CD4-positive, alpha-beta T cell treated with Interleukin-6 for 4 hours (primary cell): ENCODE data around the gene DLGAP3.
"Not testable (repeated sequence)": the region's sequence is repeated elsewhere in the genome, so short reads cannot be mapped to it uniquely, and the experiment has no call there.

Source experiments
- DNase-seq: peaks from one replicate; pipeline ENCODE4 v3.0.0-alpha.2; 2020; ENCODE audit warnings: mixed read lengths

The DLGAP3 gene

GRCh38 chr1:34929497-34929852, at the start of gene DLGAP3:
Gene DLGAP3, minus strand, starts transcription at chr1:34929650. Its CDS starts 24,267 bp downstream, at chr1:34905383.
- peak; percentile 23 for DNase-seq

- DNase-seq = no peak
These were observed 49.5 kb upstream of the DLGAP3 start for GRCh38 chr1:34978921-34979320.

GRCh38 chr1:34977858-34978257, 48.4 kb upstream of the DLGAP3 start:
- DNase-seq = no peak

GRCh38 chr1:34977210-34977471, 47.7 kb upstream of the DLGAP3 start:
- DNase-seq = no peak

GRCh38 chr1:34976384-34977209, 47.1 kb upstream of the DLGAP3 start:
- no peak for DNase-seq

GRCh38 chr1:34975771-34976170, 46.3 kb upstream of the DLGAP3 start:
- DNase-seq = no peak

- no peak for DNase-seq
These were observed 45.9 kb upstream of the DLGAP3 start for GRCh38 chr1:34975338-34975737.

GRCh38 chr1:34974626-34975025, 45.2 kb upstream of the DLGAP3 start:
- no peak for DNase-seq

- DNase-seq = no peak
These were observed 43.9 kb upstream of the DLGAP3 start for GRCh38 chr1:34973326-34973725.

GRCh38 chr1:34970829-34971228, 41.4 kb upstream of the DLGAP3 start:
- no peak for DNase-seq

GRCh38 chr1:34970220-34970735, 40.8 kb upstream of the DLGAP3 start:
- DNase-seq = no peak

GRCh38 chr1:34968297-34968696, 38.8 kb upstream of the DLGAP3 start:
- not testable (repeated sequence) for DNase-seq

GRCh38 chr1:34967672-34968071, 38.2 kb upstream of the DLGAP3 start:
- not testable (repeated sequence) for DNase-seq

- no peak for DNase-seq
These were observed 36.1 kb upstream of the DLGAP3 start for GRCh38 chr1:34965597-34965996.

GRCh38 chr1:34950428-34950827, 21.0 kb upstream of the DLGAP3 start:
- no peak for DNase-seq

GRCh38 chr1:34948739-34949138, 19.3 kb upstream of the DLGAP3 start:
- DNase-seq = not testable (repeated sequence)

- not testable (repeated sequence) for DNase-seq
These were observed 18.3 kb upstream of the DLGAP3 start for GRCh38 chr1:34947641-34948314.

GRCh38 chr1:34946211-34946610, 16.8 kb upstream of the DLGAP3 start:
- no peak for DNase-seq

GRCh38 chr1:34941798-34942197, 12.3 kb upstream of the DLGAP3 start:
- not testable (repeated sequence) for DNase-seq

GRCh38 chr1:34930702-34931071, 1.2 kb upstream of the DLGAP3 start:
- no peak for DNase-seq

- no peak for DNase-seq
These were observed 627 bp upstream of the DLGAP3 start for GRCh38 chr1:34929853-34930701.

- peak; percentile 16 for DNase-seq
These were observed 552 bp downstream of the DLGAP3 start for GRCh38 chr1:34928699-34929496.
